GM19397 (cell line): ENCODE measurements around the gene IL22RA1.

Source experiments
- ATAC-seq: cut with Tn5 transposase; IDR thresholded peaks from one replicate; pipeline ENCODE4 v1.9.1; 2021; ENCODE audit warnings: mild to moderate bottlenecking, moderate library complexity; ENCODE audit not compliant: unreplicated experiment

Gene IL22RA1

DNA sequence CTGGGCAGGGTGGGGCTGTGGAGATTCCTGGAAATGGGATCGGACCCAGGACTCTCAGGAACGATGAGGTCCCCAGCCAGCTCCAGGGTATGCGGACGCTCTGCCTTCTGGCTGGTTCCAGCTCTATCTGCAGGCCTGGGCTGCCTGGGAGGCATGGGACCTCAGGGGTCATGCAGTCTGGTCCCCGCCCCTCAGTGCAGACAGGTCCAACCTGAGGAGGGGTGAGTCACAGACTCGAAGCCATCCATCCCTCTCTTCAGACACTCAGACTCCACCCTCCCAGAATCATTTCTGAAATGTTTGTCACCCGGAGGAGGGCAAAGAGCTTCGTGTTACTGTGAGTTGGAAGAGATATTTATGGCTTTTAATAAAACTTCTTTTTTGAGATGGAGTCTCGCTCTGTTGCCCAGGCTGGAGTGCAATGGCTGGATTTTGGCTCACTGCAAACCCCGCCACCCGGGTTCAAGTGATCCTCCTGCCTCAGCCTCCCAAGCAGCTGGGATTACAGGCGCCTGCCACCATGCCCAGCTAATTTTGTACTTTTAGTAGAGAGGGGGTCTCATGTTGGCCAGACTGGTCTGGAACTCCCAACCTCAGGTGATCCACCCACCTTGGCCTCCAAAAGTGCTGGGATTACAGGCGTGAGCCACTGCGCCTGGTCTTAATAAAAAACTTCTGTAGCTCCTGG is 25.1 kb downstream of the IL22RA1 start:
- no peak for ATAC-seq

DNA sequence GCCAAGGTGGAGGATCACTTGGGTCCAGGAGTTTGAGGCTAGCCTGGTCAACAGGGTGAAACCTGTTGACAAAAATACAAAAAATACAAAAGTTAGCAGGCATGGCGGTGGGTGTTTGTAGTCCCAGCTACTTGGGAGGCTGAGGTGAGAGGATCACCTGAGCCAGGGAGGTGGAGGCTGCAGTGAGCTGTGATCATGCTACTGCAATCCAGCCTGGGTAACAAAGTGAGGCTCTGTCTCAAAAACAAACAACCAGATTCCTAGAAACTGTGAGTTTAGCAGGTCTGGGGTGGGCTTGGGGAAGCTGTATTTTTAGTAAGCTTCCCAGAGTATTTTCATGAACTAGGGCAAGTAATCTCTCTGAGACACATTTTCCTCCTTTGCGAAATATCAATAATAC is 25.8 kb downstream of the IL22RA1 start:
- ATAC-seq: no peak

DNA sequence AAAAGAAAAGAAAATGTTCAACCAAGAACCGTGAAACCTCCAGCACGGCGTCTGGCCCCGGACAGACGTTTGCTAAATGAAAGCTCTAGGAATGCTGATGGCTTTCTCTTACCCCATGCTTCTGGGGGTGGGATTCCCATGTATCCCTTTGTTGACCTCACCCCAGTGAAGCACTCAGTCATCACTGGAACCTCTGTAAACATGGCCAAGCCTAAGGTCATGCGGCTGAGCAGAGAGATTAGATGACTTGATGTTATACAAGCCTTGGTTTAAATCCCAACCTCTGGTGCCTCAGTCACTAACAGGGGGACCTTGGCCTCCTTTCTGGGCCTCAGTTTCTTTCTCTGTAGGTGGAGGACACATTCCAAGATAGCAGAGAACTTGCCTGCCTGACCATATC is 28.2 kb downstream of the IL22RA1 start:
- no peak for ATAC-seq

DNA sequence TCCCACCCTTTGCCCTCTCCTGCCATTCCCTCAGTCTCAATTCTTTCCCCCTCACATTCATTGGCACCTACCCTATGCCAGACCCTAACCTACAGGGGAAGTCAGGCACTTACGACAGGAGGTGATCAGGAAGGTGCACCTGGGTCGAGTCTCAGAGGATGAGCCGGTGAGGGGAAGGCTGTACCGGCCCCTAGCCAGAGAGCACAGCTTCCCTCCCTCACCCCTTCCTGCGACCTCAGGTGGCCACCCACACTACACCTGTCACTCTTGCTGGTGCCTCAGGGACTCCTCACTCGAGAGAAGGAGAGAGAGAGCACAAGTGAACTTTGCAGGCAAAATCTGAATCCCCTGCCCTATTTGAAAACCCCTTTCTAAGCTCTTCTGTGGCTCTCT is 29.3 kb downstream of the IL22RA1 start:
- no peak for ATAC-seq

DNA sequence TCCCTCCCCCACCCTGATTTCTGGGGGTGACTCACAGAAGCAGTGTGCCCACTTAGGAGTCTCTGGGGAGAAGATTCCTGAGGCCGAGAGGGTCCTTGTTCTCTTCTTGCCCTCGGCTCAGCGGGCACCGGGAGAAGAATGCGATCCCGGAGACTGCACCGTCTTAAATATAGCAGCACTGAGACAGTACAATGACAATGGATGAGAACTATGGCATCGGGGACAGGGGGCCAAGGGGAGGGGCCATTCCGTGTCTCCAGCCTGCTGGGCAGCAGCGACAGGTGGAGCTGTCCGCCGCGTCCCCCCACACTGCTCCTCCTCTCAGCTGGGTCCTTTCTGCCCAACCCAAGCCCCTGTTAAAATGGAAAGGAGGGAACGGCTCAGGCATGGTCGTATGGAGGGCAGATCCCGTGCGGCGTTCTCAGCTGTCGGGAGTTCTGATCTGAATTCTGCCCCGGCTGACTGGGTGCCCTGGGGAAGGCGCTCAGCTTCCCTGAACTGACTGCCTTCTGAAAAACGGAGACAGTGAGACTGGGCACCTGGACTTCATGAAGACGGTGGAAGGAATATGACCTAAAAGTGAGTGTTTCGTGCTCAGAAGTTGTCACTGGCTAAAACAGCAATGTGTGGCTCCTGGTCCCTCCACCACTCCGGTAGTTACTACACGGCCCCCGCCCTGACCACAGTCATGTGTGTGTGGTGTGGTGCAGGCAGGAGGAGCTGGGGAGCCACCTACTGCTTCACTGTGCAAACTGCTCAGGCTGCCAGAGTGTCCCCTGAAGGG is 30.8 kb downstream of the IL22RA1 start, which contains the start of gene MYOM3:
MYOM3 (minus strand) TSS at position 140 of the 784 bp plus-strand sequence. CDS start 3,499 bp downstream, outside the sequence.
- ATAC-seq: no peak

DNA sequence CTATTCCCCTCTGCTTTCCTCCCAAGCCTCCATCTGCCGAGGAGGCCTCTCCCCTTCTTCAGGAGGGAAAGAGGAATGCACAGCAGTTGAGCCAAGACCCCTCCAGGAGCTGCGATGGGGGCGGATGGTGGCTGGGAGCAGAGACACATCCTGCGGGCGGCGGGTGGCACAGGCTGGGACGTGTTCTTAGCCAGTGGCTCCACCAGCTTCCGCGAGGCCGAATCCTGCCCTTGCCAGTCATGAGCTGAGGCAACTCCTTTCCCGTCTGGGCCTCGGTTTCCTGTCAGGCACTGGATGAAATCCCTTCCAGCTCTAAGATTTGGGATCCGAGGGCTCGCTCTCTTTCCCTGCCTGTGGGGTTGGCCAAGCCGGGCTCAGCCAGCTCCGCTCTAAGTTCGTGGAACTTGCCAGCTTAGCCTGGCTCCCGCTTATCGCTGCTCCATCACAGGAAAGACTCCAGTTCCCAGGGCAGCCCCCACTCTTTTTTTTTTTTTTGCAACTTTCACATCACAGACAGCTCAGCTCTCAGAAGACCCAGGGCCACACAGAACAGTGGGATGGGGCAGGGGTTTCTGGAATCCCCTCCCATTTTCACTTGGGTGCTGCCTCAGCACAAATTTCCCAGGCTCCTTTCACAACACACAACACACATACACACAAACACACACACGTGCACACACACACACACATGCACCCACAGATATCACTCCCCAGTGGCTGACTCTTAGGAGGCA is 31.5 kb downstream of the IL22RA1 start:
- no peak for ATAC-seq

DNA sequence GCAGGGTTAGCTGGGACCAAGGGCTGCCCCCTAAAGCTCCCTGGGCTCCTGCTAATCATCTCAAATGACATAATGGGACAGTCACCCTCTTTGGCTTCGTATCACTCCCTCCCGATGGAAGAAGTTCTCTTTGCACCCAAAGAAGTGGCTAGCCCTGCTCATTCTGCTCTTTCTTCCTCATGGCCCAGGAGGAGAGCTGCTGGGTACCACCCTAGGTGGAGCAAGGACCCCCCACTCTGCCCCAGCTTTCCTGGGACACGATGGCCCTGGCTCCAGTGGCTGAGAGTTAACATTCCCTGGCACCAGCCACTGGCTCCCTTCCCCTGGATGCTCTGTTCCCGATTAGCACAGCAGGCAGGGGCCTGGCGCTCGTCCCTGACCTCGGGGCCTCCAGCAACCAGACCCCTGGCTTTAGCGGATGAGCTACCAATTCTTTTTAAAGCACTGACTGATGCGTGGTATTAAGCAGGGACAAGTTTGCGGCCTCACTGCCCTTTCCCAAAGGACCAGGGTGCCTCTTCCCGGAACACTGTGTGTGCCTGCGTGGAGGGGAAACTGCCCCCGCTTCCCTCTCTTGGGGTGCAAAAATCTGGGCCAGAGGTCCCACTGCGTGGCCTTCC is 32.2 kb downstream of the IL22RA1 start:
- no peak for ATAC-seq

DNA sequence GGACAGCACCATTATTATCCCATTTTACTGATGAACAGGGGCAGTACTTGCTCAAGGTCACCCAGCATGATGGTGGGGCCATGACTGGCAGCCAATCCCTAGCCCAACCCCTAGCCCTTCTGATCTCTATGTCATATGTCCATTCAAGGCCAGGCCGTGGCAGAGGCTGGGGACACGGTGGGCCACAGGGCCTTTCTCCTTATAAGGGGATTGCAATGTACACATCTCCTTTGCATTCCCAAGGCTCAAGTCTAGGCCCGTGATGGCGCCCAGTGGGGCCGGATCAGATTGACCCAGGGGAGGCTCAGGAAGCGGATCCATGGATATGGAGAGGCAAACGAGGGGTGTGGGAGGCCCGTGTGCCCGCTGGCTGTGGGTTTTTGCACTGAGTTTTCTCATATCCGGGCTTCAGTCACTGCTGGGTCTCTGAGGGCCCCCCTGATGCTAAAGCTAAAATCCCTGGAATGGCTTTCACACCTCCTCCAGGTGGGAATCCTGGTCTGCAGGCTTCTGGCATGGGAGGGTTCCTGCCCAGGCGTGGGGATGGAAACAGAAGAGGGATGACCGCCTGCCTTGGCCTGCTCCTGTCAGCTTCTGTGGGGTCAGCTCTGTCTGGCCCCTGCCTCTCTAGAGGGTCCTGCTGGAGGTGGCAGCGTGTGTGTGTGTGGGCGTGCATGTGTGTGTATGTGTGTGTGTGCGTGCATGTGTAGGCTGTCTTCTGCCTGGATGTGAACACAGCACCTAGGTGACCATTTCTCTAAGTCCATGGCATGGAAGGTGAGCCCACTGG is 33.1 kb downstream of the IL22RA1 start:
- ATAC-seq: no peak

DNA sequence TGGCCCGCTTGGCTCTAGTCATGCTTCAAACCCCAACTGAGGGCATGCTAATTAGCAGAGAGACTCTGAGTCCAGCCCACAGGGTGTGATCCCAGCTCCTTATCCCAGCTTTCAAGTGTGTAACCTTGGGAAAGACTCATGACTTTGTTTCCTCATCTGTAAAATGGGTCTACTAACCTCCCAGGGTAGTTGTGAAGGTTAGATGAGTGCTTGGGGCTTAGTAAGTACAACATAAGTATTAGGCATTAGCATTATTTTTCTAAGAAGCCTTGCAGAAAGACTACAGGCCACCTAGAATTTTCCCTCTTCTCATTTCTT is 33.8 kb downstream of the IL22RA1 start:
- no peak for ATAC-seq

DNA sequence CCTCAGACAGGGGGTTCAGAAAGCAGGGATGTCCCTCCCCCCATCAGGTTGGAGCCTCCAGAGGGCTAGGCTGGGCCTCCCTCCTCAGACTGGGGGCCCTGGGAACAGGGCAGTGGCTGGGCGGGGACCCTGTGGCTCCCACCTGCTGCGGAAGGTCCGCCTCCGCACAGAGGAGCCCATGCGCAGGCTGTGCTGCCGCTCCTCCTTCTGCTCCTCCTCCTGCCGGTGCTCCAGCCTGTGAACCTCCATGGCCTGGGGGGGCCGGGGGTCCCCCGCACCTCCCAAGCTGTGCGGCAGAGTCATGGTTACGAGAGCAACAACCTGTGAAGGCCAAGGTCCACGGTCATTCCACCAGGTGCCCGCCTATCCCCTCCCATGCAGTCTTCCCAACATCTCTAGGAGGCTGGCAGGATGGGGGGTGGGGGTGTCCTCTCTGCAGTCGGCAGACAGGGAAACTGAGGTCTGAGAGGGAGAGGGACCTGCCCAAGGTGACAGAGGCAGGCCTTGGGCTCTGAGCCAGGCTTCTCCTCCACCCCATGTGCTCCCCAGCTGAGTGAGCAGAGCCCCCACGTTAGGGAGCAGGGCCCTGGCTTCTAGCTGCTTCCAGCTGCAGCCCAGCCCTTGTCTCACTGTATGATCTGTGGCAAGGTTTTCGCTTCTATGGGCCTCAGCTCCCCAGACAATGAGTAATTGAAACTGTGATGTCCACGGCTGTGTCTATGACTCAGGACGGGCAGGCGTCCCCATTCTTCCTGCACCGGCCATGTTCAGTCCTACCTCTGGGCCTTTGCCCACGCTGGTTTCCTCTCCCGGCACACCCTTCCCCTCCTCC is 34.4 kb downstream of the IL22RA1 start:
- ATAC-seq: no peak

DNA sequence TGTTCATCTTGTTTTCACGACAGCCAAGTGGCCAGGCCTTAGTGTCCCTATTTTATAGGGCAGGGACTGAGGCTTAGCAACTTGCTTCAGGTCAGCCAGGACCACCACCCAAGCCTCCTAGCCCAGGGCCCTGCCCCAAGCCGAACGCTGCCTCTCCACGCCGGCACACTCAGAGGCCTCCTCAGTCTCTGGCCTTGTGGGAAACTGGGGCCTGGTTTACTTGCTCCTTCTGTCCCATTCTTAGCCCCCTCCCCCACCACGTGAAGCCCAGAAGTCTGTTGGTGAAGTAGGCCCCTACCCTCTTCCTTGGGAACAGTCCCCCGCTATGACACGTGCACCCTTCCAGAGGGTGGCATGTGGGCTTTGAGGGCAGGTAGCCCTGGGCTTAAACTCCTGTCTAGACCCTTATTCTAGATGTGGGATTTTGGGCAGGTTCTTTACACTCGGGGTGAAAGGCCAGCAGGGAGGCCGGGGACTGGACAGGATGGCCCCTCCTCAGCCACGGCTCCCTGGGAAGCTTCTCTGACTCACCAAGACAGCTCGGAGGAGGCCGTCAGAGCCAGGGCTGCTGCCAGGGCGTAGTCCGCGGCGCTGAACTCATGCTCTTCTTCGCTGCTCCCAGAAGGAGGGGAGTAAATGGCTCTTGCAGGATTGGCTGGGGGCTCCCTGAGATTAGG is 35.3 kb downstream of the IL22RA1 start:
- ATAC-seq: no peak

DNA sequence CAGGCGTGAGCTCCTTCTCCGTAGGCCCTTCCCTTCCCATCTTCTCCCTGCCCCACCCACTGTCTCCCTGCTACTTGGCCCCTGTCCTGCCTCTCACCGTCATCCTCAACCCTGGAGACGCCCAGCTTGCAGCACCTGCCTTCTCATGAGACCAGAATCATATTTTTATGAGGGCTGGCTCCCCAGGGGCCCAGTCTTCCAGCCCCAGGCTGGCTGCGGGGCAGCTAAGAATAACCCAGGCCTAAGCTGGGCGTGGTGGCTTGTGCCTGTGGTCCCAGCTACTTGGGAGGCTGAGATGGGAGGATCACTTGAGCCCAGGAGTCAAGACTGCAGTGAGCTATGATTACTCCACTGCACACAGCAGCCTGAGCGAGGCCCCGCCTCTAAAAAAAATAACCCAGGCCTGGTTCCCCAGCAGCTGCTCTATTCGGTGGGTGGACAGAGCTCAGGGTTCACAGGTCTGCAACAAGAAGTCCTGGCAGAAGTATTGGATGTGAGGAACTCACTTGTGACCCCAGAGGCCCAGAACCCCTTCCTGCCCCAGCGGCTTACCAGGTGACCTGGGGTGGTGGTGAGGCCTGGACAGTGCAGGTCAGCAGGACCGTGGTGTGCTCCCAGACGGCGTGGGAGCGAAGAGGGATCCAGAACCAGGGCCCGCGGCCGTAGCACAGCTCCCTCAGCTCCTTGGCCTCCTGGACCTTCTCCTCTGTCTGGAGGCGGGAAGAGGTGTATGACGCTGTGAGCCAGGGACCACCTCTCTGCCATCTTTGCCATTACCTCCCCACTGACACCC is 37.4 kb downstream of the IL22RA1 start:
- no peak for ATAC-seq

DNA sequence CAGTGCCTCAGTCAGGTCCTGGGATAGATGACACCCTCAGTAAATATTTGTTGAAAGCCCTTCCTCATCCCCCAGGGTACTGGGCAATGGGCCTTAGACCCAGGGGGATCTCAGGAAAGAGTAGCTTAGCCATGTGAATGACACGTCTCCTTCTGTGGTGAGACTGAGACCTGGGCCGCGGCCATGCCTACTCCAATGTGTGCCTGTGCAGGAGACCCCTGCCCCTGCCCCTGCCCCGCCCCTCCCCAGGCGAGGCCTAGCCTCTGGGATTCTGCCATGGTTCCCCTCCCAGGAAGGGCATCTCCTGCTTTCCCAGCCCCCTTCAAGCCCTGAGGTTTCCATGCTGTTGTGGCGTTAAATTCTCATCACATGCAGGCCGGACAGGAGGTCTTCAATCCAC is 38.1 kb downstream of the IL22RA1 start:
- no peak for ATAC-seq

DNA sequence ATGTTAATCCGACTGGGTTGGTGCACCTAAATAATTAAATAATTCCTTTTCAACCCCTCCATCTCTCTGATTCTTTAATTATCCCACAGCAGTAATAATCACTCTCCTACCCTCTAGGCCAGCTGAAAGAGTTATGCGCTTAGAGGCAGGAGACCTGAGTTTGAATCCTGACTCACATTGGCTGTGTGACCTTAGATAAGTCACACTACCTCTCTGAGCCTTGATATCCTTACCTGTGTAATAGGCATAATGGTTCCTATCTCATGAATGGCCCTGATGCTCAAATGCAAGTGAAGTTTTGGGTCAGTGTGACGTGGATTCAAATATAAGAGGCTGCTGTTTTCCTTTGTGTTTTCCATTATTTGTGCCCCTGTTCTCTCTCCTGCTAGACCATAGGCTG is 39.1 kb downstream of the IL22RA1 start:
- ATAC-seq: no peak

DNA sequence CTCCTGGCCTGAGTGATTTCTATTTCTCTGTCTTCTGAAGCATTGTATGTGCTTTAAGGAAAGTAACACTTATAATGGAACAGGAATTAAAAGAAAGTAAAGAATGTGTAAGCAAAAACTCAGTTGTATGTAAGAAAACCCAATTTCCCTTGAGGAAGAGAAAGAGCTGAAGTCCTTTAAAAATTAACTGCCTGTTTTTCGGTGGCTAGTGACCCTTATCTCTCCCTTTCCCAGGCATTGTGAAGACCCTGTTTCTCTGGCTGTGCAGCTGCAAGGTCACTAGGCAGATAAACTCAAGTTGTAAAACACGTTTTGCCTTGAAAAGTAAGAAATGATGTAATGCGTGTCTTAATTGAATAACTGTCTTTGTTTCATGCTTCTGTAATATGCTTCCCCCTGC is 39.5 kb downstream of the IL22RA1 start:
- no peak for ATAC-seq

DNA sequence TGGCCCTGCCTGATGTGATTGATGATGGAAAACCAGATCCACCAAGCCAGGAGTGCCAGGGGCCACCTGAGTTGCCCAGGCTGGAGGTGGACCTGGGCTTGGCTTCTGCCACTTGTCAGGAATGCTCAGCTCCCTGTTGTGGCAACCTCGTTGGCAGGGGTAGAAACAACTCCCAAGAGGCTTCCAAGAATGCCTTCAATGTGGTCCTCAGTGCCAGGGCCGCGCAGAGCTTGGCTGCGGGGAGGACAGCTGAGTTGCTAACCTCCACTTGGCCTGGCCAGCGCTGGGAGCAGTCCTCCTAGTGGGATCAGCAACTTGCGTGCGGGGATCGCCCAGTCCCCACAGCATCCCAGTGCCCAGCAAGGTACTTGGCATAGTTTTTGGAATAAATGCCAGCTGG is 40.0 kb downstream of the IL22RA1 start:
- no peak for ATAC-seq

DNA sequence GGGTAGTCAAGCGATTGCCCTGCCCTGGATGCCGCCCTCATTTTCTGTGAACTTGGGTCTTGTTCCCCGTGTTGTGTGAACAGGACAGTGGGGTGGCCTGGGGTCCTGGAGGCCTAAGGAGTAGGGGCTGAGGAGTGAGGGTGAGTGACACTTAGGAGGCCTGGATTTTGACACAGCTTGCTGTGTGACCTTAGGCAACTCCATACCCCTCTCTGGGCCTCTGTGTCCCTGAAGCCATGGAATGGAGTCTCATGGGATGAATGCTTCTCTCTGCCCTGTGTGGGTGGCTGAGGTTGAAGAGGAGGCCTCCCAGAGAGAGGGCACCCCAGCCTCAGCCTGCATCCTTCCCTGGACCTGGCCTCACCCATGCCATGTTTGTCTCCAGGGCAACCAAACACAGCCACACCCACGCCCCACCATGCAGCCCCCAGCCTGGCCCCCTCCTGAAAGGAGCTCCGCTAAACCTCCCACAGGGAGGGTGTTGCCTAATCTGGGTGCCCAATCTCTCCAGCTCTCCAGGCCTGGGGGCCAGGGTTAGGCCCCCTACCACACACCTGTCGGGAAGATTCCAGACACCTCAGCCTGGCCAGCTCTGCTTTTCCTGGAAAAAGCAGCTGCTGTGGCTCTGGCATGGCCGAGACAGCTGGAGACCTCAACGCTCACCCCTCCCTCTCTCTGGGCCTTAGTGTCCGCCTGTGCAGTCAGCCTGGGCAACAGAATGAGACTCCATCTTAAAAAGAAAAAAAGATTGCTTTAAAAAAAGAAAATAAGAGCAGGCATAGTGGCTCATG is 40.9 kb downstream of the IL22RA1 start:
- ATAC-seq: no peak
